ENCODE data around the gene CWF19L1.
"Not testable (repeated sequence)": the region's sequence is repeated elsewhere in the genome, so short reads cannot be mapped to it uniquely, and the experiment has no call there.

CWF19L1 gene

DNA sequence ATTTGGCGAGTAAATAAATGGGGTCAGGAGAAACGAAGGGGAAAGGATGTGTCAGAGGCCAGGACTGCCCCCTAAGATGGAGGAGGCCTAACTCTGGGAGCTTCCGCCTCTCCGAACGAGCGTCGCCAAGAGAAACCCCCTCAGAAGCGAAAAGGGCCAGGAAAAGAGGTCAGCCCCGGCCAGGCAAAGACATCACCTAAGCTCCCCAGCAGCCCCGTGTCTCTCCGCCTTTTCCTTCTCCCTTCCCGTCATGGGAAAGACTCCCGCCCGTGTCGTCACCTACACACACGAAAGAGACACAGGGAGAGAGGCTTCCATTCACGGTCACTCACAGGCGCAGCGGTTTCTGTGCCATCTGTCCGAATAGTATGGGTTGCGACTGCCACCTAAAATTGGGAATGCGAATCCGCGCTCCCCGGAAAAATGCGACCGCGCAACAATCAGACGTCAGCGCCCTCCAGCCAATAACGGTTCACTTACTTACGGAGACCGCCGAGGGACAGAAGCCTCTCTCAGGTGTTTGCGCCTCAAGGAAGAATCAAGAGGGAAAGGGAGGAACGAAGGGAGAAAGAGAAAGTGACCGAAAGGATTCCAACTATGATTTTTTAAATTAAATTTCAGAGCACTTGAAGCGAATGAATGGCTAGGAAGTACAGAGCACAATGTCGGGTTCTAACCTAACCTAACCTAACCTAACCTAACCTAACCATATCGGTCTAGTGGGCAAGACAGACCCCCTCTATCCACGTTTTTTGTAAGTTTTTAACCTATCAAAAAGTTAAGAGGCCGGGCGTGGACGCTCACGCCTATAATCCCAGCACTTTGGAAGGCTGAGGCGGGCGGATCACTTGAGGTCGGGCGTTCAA is at the start of gene CWF19L1:
CWF19L1 (minus strand) TSS at position 400 of the 866 bp plus-strand sequence; CDS start at position 355, 45 bp downstream.
- DNase-seq (ENCODE audit: low read depth), result peak; percentile 57

DNA sequence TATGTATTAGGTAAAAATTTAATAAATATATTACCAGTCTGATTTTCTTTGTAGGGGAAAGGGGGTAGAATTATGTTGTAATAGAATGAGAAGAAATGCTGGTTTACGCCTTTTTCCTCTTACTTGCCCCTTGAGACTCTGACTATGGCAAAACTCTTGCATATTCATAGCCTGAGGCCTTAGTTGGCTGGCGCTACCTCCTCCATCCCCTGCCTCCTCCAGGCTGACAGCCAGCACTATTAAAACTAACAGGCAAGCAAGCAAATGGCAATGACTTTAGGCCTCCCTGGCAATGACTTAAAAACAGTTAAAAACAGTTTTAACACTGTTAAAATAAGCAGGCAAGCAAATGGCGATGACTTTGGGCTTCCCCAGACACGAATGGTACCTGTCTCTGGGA is 48.2 kb upstream of the CWF19L1 start:
- DNase-seq (ENCODE audit: low read depth), result no peak

DNA sequence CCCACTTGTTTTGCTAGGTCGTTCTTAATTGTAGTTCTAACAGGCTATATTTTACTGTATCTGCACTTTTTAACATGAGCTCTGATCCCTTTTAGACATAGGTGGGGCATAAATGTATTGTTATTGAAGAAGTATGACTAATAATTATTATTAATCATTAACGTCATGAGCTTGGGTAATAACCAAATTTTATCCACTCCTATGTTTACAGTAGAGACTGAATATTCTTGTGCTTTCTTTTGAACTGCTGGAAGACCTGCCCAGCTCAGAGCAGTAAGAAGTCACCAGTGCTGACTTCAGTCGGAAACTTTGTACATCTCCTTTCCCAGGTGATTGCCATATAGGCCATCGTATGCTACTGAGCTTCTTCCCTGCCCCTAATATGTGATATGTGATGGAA is 43.9 kb upstream of the CWF19L1 start:
- no peak for DNase-seq (ENCODE audit: low read depth)

DNA sequence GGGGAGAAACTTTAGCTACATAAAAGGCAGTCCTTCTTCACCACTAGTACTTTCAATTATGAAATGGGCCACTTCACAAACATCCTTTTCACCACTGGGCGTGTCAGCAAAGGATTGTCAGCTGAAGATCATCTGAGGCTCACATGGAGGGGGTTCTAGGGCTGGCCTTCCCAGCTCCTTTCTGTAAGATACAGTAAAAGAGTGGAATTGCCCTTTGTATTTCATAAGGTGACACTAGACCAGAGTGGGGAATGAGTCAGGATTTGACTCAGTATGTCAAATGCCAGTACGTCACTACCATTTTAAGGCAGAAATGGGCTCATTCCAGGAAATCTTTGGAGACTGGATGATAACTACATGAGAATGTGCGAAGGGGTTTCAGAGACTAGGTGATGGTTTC is 40.2 kb upstream of the CWF19L1 start:
- DNase-seq (ENCODE audit: low read depth), result no peak

DNA sequence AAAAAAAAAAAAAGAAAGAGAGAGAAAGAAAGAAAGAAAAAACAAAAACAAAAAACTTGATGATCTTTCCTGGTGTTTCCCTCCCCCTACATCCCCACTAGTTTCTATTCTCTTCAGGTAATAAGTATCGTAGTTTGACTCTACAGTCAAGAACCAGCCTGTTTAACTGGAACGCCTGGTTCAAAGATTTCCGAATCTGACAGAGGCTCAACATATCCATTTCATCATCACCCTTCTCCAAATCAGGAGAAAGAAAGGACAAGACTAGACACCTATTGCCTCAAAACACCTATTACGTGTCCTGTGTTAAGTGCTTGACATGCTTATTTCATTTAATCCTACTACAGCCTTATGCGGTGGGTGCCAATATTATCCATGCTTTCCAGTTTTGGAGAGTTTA is 39.4 kb upstream of the CWF19L1 start:
- DNase-seq (ENCODE audit: low read depth), result no peak

DNA sequence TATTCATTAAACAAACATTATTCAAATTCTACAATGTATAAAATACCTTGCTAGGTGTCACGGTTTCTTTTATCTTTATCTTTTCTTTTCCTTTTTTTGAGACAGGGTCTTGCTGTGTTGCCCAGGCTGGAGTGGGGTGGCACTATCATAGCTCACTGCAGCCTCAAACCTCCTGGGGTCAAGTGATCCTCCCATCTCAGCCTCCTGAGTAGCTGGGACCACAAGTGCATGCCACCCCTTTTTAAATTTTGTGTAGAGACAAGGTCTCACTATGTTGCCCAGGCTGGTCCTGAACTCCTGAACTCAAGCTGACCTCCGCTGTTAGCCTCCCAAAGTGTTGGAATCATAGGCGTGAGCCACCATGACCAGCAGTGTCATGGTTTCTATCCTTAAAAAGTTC is 37.0 kb upstream of the CWF19L1 start:
- no peak for DNase-seq (ENCODE audit: low read depth)

DNA sequence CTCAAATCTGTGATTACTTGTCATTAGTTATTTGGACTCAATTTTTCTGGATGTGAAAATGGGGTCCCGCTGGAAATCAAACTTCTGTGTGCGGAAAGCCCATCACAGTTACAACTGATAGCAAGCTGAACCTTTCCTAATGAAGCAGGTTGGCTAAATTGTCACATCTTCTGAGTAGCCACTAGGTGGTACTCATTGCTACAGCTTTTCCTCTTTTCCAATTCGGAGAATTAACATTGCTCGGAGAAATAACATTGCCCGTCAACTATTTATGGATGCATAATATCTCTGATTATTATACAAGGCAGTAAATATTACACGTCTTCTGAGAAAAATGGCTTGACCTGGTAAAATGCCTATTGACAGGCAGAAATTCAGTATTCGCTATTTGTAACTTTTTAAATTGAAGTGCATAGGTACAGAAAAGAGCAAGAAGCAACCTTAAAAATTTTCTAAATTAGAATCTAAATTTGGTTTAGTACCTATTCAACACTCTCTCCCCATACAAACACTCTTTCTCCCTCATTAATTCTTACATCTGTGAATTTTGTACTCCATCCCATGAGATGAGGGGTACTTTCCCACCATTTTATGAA is 36.4 kb upstream of the CWF19L1 start:
- no peak for DNase-seq (ENCODE audit: low read depth)

DNA sequence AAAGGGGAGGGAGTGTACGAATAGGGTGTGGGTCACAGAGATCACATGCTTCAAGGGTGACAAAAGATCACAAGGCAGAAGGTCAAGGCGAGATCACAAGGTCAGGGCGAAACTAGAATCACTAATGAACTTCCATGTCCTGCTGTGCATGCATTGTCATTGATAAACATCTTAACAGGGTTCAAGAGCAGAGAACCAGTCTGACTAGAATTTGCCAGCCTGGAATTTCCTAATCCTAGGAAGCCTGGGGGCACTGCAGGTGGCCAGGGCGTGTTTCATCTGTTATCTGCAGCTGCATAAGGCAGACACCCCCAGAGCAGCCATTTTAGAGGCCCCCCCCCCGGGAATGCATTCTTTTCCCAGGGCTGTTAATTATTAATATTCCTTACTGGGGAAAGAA is 33.7 kb upstream of the CWF19L1 start:
- not testable (repeated sequence) for DNase-seq (ENCODE audit: low read depth)

DNA sequence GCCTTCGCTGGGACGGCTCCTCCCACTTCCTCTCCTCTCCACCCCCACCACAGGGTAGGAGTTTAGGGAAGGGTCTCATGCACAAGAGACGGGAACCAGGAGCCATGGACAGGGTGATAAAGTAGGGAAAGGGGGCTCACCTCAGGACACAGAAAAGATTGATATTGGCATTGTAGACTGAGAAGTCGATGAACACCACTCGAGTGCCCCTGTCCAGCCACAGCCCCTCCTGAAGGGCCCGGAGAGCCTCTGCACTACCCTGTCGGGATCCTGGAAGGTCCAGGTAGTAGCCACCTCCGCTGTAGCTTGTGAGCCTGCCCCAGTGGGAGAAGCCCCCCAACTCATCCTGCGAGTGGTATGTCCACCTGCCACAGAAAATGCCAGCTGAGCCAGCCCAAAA is 29.8 kb upstream of the CWF19L1 start:
- no peak for DNase-seq (ENCODE audit: low read depth)

DNA sequence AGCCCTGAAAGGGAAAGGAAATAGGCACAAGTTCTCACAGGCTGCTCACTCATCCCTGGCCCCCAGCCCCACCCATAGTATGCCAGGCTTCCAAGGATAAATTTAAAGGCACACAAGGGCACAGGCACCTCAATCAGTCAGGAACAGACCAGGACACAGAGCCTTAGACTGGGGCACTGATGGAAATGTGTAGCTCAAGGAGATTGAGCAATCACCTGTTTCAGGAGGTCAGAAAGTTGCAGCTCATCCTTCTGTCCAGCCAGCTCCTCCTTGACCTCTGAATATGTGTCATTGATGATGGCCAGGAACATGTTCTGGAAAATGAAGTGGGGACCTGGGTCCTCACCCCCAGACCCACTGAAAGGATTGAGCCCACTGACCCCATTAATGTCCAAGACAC is 25.6 kb upstream of the CWF19L1 start:
- no peak for DNase-seq (ENCODE audit: low read depth)

DNA sequence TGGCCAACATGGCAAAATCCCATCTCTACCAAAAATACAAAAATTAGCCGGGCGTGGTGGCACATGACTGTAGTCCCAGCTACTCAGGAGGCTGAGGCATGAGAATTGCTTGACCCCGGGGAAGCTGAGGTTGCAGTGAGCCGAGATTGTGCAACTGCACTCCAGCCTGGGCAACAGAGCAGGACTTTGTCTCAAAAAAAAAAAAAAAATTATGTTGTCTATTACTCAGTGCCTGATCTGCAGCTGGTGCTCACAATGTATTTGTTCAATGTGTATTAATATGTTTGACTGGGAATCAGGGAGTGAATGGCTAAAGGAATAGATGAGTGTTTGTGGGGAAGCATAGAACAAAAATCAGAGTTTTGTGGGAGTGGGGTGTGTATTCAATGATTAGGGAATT is 24.9 kb upstream of the CWF19L1 start:
- not testable (repeated sequence) for DNase-seq (ENCODE audit: low read depth)

DNA sequence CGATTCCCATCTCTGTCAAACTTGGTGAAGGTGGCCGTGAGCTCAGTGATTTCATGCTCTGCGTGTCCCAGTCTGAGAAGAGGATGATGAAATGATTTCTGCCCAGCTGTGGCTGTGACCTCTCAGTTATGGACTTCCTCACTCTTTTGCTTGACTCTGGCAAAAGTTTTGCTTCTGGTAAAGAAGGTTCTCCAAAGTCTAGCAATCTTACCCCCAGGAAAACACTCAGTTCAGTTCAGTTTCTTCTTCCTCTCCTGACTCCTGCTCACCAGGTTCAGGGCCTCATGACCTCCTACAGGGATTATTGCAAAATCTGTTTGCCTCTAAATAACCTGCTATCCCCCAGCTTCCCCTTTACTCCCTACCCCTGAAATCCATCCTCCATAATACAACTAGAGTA is 23.9 kb upstream of the CWF19L1 start:
- DNase-seq (ENCODE audit: low read depth), result no peak

DNA sequence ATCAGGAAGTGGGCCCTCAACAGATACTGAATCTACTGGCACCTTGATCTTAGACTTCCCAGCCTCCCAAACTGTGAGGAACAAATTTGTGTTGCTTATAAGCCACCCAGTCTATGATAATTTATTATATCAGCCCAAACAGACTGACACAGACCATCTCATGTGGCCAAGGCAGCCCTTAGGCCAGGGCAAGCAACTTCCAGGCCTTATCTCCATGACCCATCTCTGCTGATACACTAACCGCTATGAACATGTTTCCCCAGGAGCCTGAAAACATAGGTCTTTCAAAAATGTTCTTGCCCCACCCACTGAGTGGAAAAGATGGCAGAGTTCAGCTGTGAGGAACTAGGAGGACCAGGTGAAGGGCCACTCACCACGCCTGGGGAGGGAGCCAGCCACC is 22.2 kb upstream of the CWF19L1 start:
- no peak for DNase-seq (ENCODE audit: low read depth)

DNA sequence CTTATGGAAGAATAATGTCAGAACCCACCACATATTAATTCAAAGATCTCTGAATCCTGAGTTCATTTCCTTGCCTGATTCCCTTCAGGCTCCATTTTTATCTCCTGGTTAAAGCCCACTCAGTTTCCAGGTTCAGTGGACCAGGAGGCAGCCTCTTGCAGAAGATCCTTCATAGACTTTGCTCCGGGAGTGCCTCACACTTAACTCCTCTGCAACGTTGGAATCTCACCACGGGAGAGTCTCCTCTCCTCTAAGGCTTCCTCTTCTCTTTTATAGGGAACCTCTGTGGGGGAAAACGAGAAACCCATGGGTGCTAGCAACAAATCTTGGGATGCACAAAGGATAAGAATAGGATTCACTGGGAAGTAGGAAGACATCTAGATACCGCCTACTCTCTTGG is 20.8 kb upstream of the CWF19L1 start:
- DNase-seq (ENCODE audit: low read depth), result no peak

DNA sequence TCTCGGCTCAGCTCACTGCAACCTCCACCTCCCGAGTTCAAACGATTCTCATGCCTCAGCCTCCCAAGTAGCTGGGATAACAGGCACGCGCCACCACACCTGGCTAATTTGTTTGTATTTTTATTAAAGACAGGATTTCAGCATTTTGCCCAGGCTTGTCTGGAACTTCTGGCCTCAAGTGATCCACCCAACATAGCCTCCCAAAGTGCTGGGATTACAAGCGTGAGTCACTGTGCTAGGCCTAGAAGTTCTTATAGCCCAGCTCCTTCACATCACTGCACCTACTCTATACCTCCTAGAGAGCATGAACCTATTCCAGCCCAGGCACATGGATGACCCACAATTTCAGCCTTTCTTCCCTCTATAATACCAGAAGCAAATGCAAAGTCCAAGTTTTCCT is 20.3 kb upstream of the CWF19L1 start:
- no peak for DNase-seq (ENCODE audit: low read depth)

DNA sequence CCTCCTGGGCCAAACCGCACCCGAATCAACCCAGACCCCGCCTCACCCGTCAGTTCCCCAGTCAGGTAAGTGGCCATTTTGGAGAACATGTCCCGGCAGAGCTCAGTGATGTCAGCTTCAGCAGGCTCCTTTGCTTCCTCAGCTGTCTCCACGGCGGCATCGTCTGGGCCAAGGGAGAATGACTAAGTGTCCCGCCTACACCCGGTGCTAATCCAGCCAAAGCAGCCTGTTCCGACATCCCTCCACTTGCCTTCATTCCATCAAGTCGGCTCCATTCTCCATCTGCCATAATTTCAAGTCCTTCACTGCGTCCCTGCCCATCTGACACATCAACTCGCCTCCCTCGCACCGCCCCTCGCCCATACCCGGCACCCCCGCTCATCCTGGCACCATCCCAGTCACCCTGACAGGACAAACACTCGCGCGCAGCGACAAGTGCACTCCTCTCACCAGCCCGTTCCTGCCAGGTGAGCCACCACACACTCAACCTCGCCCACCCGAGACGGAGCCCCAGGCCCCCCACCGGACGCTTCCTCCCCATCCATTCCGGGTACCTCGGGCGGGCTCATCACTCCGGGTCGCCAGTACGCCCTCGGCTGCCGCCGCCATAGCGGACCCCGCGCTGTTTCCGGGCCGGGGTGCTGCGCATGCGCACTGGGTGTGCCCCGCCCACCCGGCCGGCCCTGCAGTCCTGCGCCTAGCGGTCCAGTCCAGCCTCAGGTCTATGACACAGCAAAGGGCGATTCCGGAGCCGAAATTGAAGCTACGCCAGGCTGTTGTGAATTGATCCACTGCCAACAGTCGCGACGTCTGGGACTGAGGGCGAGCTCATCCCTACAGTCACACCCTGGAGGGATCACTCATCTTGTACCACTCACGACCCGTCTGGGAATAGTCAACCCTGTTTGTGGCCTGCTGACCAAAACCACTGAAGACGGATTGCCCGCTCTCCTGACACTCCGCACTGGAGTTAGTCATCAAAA is 18.9 kb upstream of the CWF19L1 start, which contains the start of gene BLOC1S2:
BLOC1S2 (minus strand) TSS at position 630 of the 983 bp plus-strand sequence; CDS start at position 609, 21 bp downstream.
- DNase-seq (ENCODE audit: low read depth), result peak; percentile 82

DNA sequence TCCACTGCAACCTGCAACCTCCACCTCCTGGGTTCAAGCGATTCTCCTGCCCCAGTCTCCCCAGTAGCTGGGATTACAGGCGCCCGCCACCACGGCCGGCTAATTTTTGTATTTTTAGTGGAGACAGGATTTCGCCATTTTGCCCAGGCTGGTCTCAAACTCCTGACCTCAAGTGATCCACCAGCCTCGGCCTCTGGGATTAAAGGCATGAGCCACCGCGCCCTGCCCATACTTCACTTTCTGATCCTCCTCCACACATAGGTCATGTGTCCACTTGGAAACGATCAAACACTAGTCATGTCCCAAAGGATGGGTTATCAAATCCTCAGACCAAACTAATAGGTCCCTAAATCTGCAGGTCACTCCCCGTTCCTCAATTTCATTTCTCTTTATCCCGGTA is 17.9 kb upstream of the CWF19L1 start:
- not testable (repeated sequence) for DNase-seq (ENCODE audit: low read depth)

DNA sequence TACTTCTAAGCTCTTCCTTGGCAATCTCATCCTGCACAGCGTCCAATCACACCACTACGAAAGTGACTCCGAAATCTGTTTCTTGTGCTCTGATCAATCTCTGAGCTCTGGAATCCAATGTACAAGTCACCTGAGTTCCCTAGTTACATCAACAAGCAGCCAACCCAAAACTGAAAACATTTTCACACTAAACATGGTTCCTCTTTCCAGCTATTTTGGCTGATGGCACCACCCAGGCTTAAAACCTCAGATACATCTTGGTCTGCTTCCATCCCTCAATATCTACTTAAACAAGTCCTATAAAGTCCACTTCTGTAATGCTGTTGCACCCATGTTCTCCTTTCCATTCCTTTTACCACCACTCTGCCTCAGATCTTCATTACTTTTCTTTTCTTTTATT is 15.5 kb upstream of the CWF19L1 start:
- DNase-seq (ENCODE audit: low read depth), result no peak

DNA sequence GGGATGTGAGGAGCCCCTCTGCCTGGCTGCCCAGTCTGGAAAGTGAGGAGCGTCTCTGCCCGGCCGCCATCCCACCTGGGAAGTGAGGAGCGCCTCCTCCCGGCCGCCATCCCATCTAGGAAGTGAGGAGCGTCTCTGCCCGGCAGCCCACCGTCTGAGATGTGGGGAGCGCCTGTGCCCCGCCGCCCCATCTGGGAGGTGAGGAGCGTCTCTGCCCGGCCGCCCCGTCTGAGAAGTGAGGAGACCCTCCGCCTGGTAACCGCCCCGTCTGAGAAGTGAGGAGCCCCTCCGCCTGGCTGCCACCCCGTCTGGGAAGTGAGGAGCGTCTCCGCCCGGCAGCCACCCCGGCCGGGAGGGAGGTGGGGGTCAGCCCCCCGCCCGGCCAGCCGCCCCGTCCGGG is 9.5 kb upstream of the CWF19L1 start:
- DNase-seq (ENCODE audit: low read depth), result not testable (repeated sequence)

DNA sequence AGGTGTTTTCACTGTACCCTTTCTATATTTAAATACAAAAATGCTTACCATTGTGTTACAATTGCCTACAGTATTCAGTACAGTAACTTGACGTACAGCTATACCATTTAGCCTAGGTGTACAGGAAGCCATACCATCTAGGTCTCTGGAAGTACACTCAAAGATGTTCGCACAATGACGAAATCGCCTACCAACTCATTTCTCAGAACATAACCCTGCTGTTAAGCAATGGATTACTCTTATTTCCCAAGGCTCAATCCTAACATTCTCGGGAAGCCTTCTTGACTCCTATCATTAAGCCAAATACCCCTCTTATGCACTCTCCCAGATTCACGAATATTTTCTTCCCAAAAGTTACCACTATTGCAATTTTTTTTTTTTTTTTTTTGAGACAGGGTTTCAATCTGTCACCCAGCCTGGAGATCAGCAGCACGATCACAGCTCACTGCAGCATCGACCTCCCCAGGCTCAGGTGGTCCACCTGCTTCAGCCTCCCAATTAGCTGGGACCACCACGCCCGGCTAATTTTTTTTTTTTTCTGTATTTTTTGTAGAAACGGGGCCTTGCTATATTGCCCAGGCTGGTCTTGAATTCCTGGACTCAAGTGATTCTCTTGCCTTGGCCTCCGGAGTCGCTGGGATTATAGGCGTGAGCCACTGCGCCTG is 1.5 kb downstream of the CWF19L1 start:
- DNase-seq (ENCODE audit: low read depth), result no peak

DNA sequence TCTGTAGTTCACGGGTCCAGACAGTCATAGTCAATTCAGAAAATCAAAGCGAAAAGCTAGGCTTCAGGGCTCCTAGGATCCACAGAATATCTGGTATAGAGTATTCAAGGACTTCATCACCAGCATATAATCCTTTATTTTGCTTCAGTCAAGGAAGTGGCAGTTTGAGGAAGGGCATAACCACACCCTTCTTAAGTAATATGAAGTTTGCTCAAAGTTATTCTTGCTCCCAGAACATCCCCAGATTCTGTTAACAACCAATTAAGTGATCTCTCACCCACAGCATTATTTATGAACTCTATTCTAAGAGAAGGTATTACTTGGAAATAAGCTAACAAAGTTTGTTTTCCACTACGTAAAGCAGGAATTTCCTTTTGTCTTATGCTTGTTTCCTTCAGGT is 13.2 kb downstream of the CWF19L1 start:
- no peak for DNase-seq (ENCODE audit: low read depth)

DNA sequence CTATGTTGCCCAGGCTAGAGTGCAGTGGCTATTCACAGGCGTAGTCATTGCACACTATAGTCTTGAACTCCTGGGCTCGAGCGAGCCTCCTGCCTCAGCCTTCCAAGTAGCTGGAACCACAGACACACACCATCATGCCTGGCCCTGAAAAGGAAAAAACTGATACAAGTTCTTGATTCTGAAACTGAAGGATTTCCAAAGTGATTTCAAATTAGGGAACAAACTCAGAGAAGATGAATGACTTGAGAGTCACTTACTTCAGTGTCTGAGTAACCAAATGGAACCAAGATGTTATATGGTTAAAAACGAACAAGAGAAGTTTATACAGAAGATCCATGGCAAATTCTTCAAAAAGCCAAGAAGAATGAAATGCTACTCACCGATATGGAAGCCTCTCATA is 14.4 kb downstream of the CWF19L1 start:
- DNase-seq (ENCODE audit: low read depth), result no peak

Measured in activated T-cell treated with anti-CD3 and anti-CD28 coated beads for 1 hour (primary cell).